HepG2 (cell line): ENCODE data around the gene GPR62. TPM values are rescaled to one million over a fixed set of nuclear protein-coding genes. Genes with fewer than 3 reads are reported as not detected.

Source experiments
- ARNT ChIP-seq: fragments of 450-650 bp; IDR thresholded peaks from 2 replicates; pipeline ENCODE4 v1.6.1; 2017
- ARNT2 ChIP-seq: sonication (generic); formaldehyde crosslinking; IDR thresholded peaks from 2 replicates; pipeline ENCODE4 v1.8.0; 2022; ENCODE audit warnings: mild to moderate bottlenecking, low read depth, missing genetic modification reagents, moderate library complexity
- CENPX ChIP-seq: sonication (generic); formaldehyde crosslinking; IDR thresholded peaks from 2 replicates; pipeline ENCODE4 v1.9.0; 2021; ENCODE audit warnings: mild to moderate bottlenecking, missing genetic modification reagents, moderate library complexity
- CHD2 ChIP-seq: IDR thresholded peaks from 2 replicates; pipeline ENCODE4 v1.6.1; 2011; ENCODE audit warnings: low read depth, low read length, improper control_type of control experiment
- HMG20A ChIP-seq: IDR thresholded peaks from 2 replicates; pipeline ENCODE4 v1.6.1; 2016; ENCODE audit warnings: borderline replicate concordance
- HOXD1 ChIP-seq: sonication (generic); formaldehyde crosslinking; IDR thresholded peaks from 2 replicates; pipeline ENCODE4 v1.5.0; 2020; ENCODE audit warnings: missing genetic modification reagents
- IKZF4 ChIP-seq: sonication (generic); formaldehyde crosslinking; IDR thresholded peaks from 2 replicates; pipeline ENCODE4 v1.5.1; 2020; ENCODE audit warnings: borderline replicate concordance, mild to moderate bottlenecking, low read depth, missing genetic modification reagents; ENCODE audit errors: not compliant biosample characterization
- LCORL ChIP-seq, 2 experiments: fragments of 450-650 bp in 1 of 2; sonication (generic) in 1 of 2; formaldehyde crosslinking in 1 of 2; IDR thresholded peaks; 2 replicates each; pipeline versions ENCODE4 v1.5.0 to v1.6.1; 2017 to 2020; ENCODE audit warnings: antibody characterized with exemption in 1 of 2, missing genetic modification reagents in 1 of 2
- NFE2L2 ChIP-seq: fragments of 150-350 bp; IDR thresholded peaks from 2 replicates; pipeline ENCODE4 v1.6.1; 2014; ENCODE audit warnings: low read length
- PAWR ChIP-seq: sonication (generic); formaldehyde crosslinking; IDR thresholded peaks from 2 replicates; pipeline ENCODE4 v1.4.0; 2020; ENCODE audit warnings: missing genetic modification reagents, mild to moderate bottlenecking, borderline replicate concordance
- PPARG ChIP-seq: conservative IDR thresholded peaks from 2 replicates; pipeline ENCODE4 v1.6.1; 2016; ENCODE audit warnings: missing biosample characterization, missing genetic modification reagents
- RAD21 ChIP-seq: fragments of 450-650 bp; formaldehyde crosslinking; IDR thresholded peaks from 2 replicates; pipeline ENCODE4 v1.5.0; 2020; ENCODE audit warnings: mild to moderate bottlenecking
- RAD51 ChIP-seq: fragments of 450-650 bp; IDR thresholded peaks from 2 replicates; pipeline ENCODE4 v1.6.1; 2016; ENCODE audit warnings: borderline replicate concordance
- SIX1 ChIP-seq: sonication (generic); formaldehyde crosslinking; IDR thresholded peaks from 2 replicates; pipeline ENCODE4 v1.4.0; 2020; ENCODE audit warnings: missing genetic modification reagents, borderline replicate concordance
- ZBTB20 ChIP-seq: sonication (generic); formaldehyde crosslinking; IDR thresholded peaks from 2 replicates; pipeline ENCODE4 v1.8.1; 2023; ENCODE audit warnings: missing genetic modification reagents, low read depth, mild to moderate bottlenecking, borderline replicate concordance
- ZNF205 ChIP-seq: IDR thresholded peaks from 2 replicates; pipeline ENCODE4 v1.6.1; 2018; ENCODE audit warnings: missing biosample characterization, missing genetic modification reagents
- ZNF282 ChIP-seq: fragments of 450-650 bp; IDR thresholded peaks from 2 replicates; pipeline ENCODE4 v1.6.1; 2018; ENCODE audit not compliant: partially characterized antibody
- ZNF333 ChIP-seq: sonication (generic); formaldehyde crosslinking; IDR thresholded peaks from 2 replicates; pipeline ENCODE4 v1.4.0; 2020; ENCODE audit warnings: mild to moderate bottlenecking, missing genetic modification reagents, borderline replicate concordance
- ZNF430 ChIP-seq: sonication (generic); formaldehyde crosslinking; IDR thresholded peaks from 2 replicates; pipeline ENCODE4 v1.9.0; 2021; ENCODE audit warnings: mild to moderate bottlenecking, missing genetic modification reagents
- ZNF484 ChIP-seq: sonication (generic); formaldehyde crosslinking; IDR thresholded peaks from 2 replicates; pipeline ENCODE4 v1.5.1; 2020; ENCODE audit warnings: mild to moderate bottlenecking, low read depth, missing genetic modification reagents, borderline replicate concordance
- ZXDC ChIP-seq: sonication (generic); formaldehyde crosslinking; IDR thresholded peaks from 2 replicates; pipeline ENCODE4 v1.5.0; 2020; ENCODE audit warnings: mild to moderate bottlenecking, missing genetic modification reagents
- polyA plus RNA-seq, 8 experiments: library from polyadenylated mRNA; depleted of rRNA in 3 of 8; stranded (reverse) in 7 of 8; unstranded in 1 of 8; fragments of >200 nt; fragmentation: Illumina TruSeq in 4 of 8; extraction: Trizol in 4 of 8; gene quantifications; 2 replicates each; pipeline versions ENCODE4 v1.2.1 to v1.2.3, GENCODE V29; 2011 to 2016; ENCODE audit warnings: low read depth in 4 of 8, missing spikeins in 1 of 8, mixed read lengths in 1 of 8; ENCODE audit not compliant: insufficient read depth in 1 of 8
- total RNA-seq, 5 experiments: library from RNA; depleted of rRNA; stranded (reverse); fragments of >200 nt; fragmentation: Illumina TruSeq; extraction: Trizol; gene quantifications; 2 replicates each; pipeline ENCODE4 v1.2.3, GENCODE V29; 2016; ENCODE audit warnings: low read depth in 1 of 5
- TF ChIP-seq, protein P1 (sequence below): sonication (generic); formaldehyde crosslinking; IDR thresholded peaks from 2 replicates; pipeline ENCODE4 v1.4.0; 2020; ENCODE audit warnings: missing genetic modification reagents
- TF ChIP-seq, protein P2 (sequence below): sonication (generic); formaldehyde crosslinking; IDR thresholded peaks from 2 replicates; pipeline ENCODE4 v1.4.0; 2020; ENCODE audit warnings: low read depth, mild to moderate bottlenecking, missing genetic modification reagents

The GPR62 gene
- total and polyA plus RNA-seq, 2 of the 13 experiments (the other 11 are each of a cell fraction or from before 2014, with no cell fraction given) = not detected

GRCh38 chr3:51995346-51996163 is 40.4 kb downstream of the GPR62 start, which contains the start of gene RPL29 (continued):
- TF ChIP-seq, protein P1, sequence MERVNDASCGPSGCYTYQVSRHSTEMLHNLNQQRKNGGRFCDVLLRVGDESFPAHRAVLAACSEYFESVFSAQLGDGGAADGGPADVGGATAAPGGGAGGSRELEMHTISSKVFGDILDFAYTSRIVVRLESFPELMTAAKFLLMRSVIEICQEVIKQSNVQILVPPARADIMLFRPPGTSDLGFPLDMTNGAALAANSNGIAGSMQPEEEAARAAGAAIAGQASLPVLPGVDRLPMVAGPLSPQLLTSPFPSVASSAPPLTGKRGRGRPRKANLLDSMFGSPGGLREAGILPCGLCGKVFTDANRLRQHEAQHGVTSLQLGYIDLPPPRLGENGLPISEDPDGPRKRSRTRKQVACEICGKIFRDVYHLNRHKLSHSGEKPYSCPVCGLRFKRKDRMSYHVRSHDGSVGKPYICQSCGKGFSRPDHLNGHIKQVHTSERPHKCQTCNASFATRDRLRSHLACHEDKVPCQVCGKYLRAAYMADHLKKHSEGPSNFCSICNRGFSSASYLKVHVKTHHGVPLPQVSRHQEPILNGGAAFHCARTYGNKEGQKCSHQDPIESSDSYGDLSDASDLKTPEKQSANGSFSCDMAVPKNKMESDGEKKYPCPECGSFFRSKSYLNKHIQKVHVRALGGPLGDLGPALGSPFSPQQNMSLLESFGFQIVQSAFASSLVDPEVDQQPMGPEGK (CRISPR knock-in tag) = peak; percentile 54
- TF ChIP-seq CENPX = no peak
- peak; percentile 87 for TF ChIP-seq ZNF430 (CRISPR knock-in tag)
- TF ChIP-seq ZBTB20 (CRISPR knock-in tag) = peak; percentile 65
- TF ChIP-seq ZNF484 (CRISPR knock-in tag) = no peak
- TF ChIP-seq PAWR (CRISPR knock-in tag) = no peak
- no peak for TF ChIP-seq RAD51
- peak; percentile 59; the same call in 1 of the 2 replicates for TF ChIP-seq SIX1
- TF ChIP-seq ZNF282 = no peak
- no peak; the same call in none of the 2 replicates for TF ChIP-seq HOXD1
- TF ChIP-seq ZNF333 (CRISPR knock-in tag) = 0 out of 2 replicates have a peak, but pooled peaks have one; percentile 26
- TF ChIP-seq, protein P2, sequence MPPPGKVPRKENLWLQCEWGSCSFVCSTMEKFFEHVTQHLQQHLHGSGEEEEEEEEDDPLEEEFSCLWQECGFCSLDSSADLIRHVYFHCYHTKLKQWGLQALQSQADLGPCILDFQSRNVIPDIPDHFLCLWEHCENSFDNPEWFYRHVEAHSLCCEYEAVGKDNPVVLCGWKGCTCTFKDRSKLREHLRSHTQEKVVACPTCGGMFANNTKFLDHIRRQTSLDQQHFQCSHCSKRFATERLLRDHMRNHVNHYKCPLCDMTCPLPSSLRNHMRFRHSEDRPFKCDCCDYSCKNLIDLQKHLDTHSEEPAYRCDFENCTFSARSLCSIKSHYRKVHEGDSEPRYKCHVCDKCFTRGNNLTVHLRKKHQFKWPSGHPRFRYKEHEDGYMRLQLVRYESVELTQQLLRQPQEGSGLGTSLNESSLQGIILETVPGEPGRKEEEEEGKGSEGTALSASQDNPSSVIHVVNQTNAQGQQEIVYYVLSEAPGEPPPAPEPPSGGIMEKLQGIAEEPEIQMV (CRISPR knock-in tag) = no peak
- TF ChIP-seq PPARG (CRISPR knock-in tag) = peak; percentile 76
- peak; percentile 69; the same call in 1 of the 2 replicates for TF ChIP-seq ZNF205
- peak; percentile 29; the same call in 1 of the 2 replicates for TF ChIP-seq RAD21
- TF ChIP-seq ARNT2 (CRISPR knock-in tag) = peak; percentile 65
- TF ChIP-seq IKZF4 (CRISPR knock-in tag) = no peak
- TF ChIP-seq NFE2L2 = no peak
- TF ChIP-seq LCORL (IDR thresholded peaks at IDR 0.05) = no peak
- peak; percentile 13; the same call in 1 of the 2 replicates for TF ChIP-seq LCORL (CRISPR knock-in tag; IDR thresholded peaks at IDR 0.05)
- no peak for TF ChIP-seq CHD2
- peak; percentile 32; the same call in 1 of the 2 replicates for TF ChIP-seq HMG20A (CRISPR knock-in tag)
- TF ChIP-seq ARNT = no peak
- peak; percentile 95 for TF ChIP-seq ZXDC (CRISPR knock-in tag)
